ENCODE results near the gene MST1. TPM values are rescaled to one million over a fixed set of nuclear protein-coding genes. Genes with fewer than 3 reads are reported as not detected.
A peak's percentile ranks its signal among the peaks of the same experiment; 100 is the strongest.

The MST1 gene
- total RNA-seq, 4 donors from 2014 or later = 1.7 to 4.7 (median 3.8) TPM

- H3K4me3 ChIP-seq = peak overlapping the region in 2 of 4 donors; percentile 86 to 89
- H3K36me3 ChIP-seq = peaks cover 1 to 52% (median 46%) of the 10 kb centered on the region in 4 donors
- TF ChIP-seq CTCF (IDR thresholded peaks at IDR 0.05) = no peak
- no peak for TF ChIP-seq POLR2A (IDR thresholded peaks at IDR 0.05; ENCODE audit: low read depth)
- no peak for TF ChIP-seq EP300 (IDR thresholded peaks at IDR 0.05)
- TF ChIP-seq POLR2AphosphoS5 (IDR thresholded peaks at IDR 0.05) = no peak
- peaks cover 35 to 62% (median 53%) of the 10 kb centered on the region in 4 donors for H3K4me1 ChIP-seq
- H3K27me3 ChIP-seq = no peaks in the 10 kb centered on the region
- no peak for DNase-seq (ENCODE audit: extremely low spot score)
- no peaks in the 10 kb centered on the region for H3K9me3 ChIP-seq
- intact Hi-C loops (cut with DNase I) = loop anchor here (5.0 kb wide), 2 partner anchors 65 to 115 kb away; partner anchors contain the start of gene IP6K1
- peak overlapping the region; percentile 6 to 98 (median 93) for H3K27ac ChIP-seq (replicated peaks in 1 of 4)
- 87% methylated on average over 17 of the region's 26 CpGs for WGBS
Observed at GRCh38 chr3:49721896-49722781, 32.9 kb upstream of the MST1 start.

- intact Hi-C loops (cut with DNase I) = loop anchor here (5.0 kb wide), 2 partner anchors 66 to 116 kb away; partner anchors contain the start of gene IP6K1
Observed at GRCh38 chr3:49721596-49721895, 32.3 kb upstream of the MST1 start.

DNA sequence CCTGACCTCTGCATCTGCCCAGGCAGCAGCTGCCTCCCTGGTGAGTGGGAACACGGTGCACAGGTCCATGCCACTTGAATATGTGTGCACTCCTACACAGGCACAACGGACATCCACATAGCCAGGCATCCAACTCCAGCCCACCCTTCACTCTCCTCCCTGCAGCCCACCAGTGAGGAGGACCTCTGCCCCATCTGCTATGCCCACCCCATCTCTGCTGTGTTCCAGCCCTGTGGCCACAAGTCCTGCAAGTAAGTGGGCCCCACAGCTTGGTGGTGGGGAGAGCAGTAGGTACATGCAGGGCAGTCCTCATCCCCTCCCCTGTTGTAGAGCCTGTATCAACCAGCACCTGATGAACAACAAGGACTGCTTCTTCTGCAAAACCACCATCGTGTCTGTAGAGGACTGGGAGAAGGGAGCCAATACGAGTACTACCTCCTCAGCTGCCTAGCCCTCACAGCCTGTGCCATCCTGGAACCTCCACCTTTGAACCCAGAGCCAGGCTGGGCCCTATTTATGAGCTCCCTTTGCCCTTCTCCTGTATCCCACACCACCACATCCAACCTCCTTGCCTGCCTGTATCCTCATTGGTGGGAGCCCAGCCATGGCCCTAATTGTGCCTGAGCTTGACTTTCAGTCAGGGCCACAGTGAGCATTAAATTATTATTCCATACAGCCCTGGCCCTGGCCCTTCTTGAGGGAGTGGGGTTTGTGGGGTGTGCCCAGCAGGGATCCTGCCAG, 31.8 kb upstream of the MST1 start:
- intact Hi-C loops (cut with DNase I) = loop anchor here (5.0 kb wide), 2 partner anchors 66 to 116 kb away; partner anchors contain the start of gene IP6K1
- Histone ChIP-seq H3K4me1 (peaks cover 35 to 62% (median 53%) of the 10 kb centered on the region in 4 donors), H3K27me3 (no peaks in the 10 kb centered on the region), H3K9me3 (no peaks in the 10 kb centered on the region), H3K27ac (replicated peaks in 1 of 4) (no peak overlapping the region), H3K4me3 (no peak overlapping the region), H3K36me3 (peaks cover under 1 to 52% (median 46%) of the 10 kb centered on the region in 4 donors)
- TF ChIP-seq CTCF (IDR thresholded peaks at IDR 0.05) (no peak), EP300 (IDR thresholded peaks at IDR 0.05) (no peak), POLR2A (IDR thresholded peaks at IDR 0.05; ENCODE audit: low read depth) (no peak), POLR2AphosphoS5 (IDR thresholded peaks at IDR 0.05) (no peak)
- DNase-seq (ENCODE audit: extremely low spot score) = no peak
- 68% methylated on average over 4 of the region's 4 CpGs for WGBS

More at GRCh38 chr3:49721596-49721895, 32.3 kb upstream of the MST1 start:
- peaks cover 0 to 52% (median 46%) of the 10 kb centered on the region in 4 donors for H3K36me3 ChIP-seq
- no peaks in the 10 kb centered on the region for H3K27me3 ChIP-seq
- H3K27ac ChIP-seq (replicated peaks in 1 of 4) = no peak overlapping the region
- H3K4me1 ChIP-seq = peaks cover 35 to 62% (median 53%) of the 10 kb centered on the region in 4 donors
- no peak for TF ChIP-seq POLR2AphosphoS5 (IDR thresholded peaks at IDR 0.05)
- WGBS = 54% methylated on average over 7 of the region's 9 CpGs
- H3K9me3 ChIP-seq = no peaks in the 10 kb centered on the region
- no peak for DNase-seq (ENCODE audit: extremely low spot score)
- no peak overlapping the region for H3K4me3 ChIP-seq

- Histone ChIP-seq H3K36me3 (peaks cover 6 to 54% (median 50%) of the 10 kb centered on the region in 4 donors), H3K27ac (replicated peaks in 1 of 4) (peak within 1 kb of the TSS; percentile 61 to 76 (median 71)), H3K27me3 (no peaks in the 10 kb centered on the region), H3K4me3 (peak within 1 kb of the TSS; percentile 54 to 71 (median 65)), H3K4me1 (peaks cover 27 to 50% (median 45%) of the 10 kb centered on the region in 4 donors), H3K9me3 (no peaks in the 10 kb centered on the region)
- TF ChIP-seq EP300 (IDR thresholded peaks at IDR 0.05) (no peak), CTCF (IDR thresholded peaks at IDR 0.05) (peak; percentile 35 to 70 (median 54)), POLR2A (IDR thresholded peaks at IDR 0.05; ENCODE audit: low read depth) (peak; percentile 5), POLR2AphosphoS5 (IDR thresholded peaks at IDR 0.05) (peak; percentile 90 to 91)
- peak; percentile 99 for DNase-seq (ENCODE audit: extremely low spot score)
- intact Hi-C loops (cut with DNase I) = no loop called here
- WGBS = 1% methylated on average over 20 of the region's 50 CpGs
Observed at GRCh38 chr3:49719214-49719884, 30.1 kb upstream of the MST1 start, which contains the start of gene AMIGO3. Gene AMIGO3, minus strand, starts transcription at chr3:49719684. Its CDS starts 219 bp downstream, at chr3:49719465.

Measured in esophagus muscularis mucosa (tissue), 4 donors.